ENCODE data around the gene IREB2.
A peak's percentile ranks its signal among the peaks of the same experiment; 100 is the strongest.
"Not testable (repeated sequence)": the region's sequence is repeated elsewhere in the genome, so short reads cannot be mapped to it uniquely, and the experiment has no call there.

Gene IREB2

GRCh38 chr15:78437762-78438618, at the start of gene IREB2:
Gene IREB2 (plus strand): TSS chr15:78438216. CDS start chr15:78438338, 122 bp downstream.
- DNase-seq, result peak; percentile 98

DNA sequence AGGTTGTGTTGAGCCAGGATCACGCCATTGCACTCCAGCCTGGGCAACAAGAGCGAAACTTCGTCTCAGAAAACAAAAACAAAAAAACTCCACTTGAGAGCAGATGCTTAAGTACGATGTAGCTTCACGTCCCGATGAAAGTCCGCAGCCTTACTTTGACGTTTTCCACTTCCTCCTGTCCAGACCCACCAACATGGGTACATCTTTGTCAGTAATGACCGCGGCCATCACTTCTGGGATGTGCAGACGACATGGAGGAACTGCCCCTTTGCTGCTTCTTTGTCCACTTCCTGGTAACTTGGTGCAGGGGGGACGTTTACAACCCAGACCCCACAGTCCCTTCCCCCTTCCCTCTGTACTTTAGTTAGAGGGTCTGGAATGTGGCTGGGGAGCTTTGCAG, 49.2 kb upstream of the IREB2 start:
- DNase-seq, result no peak

GRCh38 chr15:78389322-78389721, 48.7 kb upstream of the IREB2 start:
- no peak for DNase-seq

GRCh38 chr15:78389738-78390137, 48.3 kb upstream of the IREB2 start:
- DNase-seq, result no peak

DNA sequence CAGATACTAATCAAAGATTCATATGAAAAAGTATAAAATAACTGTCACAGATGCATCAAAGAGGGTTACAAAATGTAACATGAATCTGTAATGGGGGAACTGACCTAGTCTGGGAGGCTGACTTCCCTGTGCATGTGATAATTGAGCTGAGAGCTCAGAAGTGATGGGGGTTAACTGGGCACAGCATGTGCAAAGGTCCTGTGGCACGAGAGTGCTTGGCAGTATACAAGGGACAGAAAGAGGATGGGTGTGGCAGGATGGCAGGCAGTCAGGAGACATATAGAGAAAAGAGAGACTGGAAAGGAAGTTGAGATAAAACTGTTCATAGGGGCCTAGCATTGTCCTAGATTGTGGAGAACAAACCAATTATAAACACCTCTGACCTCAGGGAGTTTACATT, 47.8 kb upstream of the IREB2 start:
- DNase-seq, result no peak

GRCh38 chr15:78390826-78391225, 47.2 kb upstream of the IREB2 start:
- DNase-seq, result no peak

DNA sequence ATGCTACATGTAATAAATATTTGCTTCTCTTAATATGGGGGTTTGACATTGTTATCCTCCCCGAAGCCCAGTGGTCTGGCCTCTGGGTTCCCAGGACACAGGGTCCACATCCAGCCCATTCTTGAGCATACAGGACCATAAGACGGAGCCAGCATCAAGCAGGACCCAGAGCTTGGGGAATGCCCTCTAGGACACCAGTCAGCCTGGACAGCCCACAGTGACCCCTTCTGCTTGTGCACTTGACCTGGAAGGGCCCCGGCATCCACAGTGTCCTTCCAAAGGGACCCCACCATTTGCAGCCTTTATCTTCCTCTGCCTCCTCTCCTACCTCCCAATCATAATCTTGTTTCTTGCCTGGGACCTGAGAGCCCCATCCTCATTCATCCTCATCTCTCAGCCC, 46.2 kb upstream of the IREB2 start:
- no peak for DNase-seq

DNA sequence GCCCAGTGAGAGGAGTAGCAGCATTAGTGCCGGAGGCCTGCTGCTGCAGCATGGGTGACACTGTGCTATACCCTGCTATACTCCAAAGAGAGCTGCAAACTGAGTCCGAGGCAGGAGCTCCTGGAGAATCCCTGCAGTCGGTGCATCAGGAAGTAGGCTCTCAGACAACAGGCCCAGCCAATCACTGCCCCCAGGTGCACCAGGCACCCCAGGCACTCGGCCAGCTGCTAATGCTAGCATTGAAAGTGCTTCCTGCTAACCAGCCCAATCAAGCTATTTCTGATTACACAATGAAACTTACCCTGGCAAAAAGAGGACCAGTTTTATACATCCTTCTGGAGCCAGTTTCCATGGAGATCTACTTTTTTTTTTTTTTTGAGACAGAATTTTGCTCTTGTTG, 45.6 kb upstream of the IREB2 start:
- DNase-seq, result peak; percentile 91 to 96

- DNase-seq, result no peak
These were observed 44.9 kb upstream of the IREB2 start for GRCh38 chr15:78393137-78393536.

- no peak for DNase-seq
These were observed 44.0 kb upstream of the IREB2 start for GRCh38 chr15:78394026-78394425.

DNA sequence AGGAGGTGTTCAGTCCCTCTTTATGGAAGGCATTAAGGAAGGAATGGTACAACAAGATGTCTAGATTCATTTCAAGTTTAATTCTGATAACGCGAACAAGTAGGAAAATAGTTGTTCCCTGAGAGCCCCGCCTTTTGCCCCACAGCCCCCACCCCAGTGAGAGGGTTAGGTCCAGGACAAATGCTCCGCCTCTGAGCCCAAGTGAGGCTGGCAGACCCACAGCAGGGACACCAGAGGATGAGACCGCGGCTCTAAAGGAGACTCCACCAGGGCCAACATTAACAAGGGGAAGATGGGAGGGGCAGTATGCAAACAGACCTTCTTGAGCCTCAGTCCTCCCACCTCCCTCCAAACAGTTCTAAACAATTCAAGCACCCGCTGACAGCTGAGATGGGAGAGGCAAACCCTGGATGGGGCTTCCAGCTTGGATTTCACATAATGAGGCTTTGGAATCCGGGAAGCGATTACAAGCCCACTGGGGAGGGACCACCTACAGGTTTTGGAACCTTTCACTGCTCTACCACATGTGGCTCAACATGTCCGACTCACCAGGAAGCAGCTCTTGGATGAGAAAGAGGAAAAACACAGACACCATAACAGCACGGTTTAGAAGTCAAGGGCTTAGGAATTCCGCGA, 42.9 kb upstream of the IREB2 start:
- DNase-seq, result peak; percentile 42 to 64

DNA sequence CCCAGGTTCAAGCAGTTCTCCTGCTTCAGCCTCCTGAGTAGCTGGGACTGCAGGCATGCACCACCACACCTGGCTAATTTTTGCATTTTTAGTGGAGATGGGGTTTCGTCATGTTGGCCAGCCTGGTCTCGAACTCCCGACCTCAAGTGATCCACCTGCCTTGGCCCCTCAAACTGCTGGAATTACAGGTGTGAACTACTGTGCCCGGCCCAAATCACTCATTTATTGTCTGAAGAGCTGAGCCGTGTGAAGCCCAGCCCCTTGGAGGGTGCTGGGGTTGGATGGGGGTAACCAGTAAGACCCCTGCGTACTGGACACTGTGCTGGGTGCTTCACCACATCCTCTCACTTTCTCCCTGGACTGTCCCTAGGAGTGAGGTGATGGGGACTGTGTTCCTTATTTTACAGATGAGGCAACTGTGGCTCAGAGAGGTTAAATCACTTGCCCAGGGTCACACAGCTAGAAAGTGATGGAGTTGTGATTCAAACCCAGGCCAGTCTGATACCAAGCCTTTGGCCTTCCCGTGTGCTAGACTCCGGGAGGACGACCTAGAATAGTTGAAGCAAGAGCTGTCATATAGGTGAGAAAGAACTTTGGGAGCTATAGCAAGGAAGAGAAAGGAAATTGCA, 41.7 kb upstream of the IREB2 start:
- DNase-seq, result no peak

GRCh38 chr15:78396976-78397375, 41.0 kb upstream of the IREB2 start:
- no peak for DNase-seq

DNA sequence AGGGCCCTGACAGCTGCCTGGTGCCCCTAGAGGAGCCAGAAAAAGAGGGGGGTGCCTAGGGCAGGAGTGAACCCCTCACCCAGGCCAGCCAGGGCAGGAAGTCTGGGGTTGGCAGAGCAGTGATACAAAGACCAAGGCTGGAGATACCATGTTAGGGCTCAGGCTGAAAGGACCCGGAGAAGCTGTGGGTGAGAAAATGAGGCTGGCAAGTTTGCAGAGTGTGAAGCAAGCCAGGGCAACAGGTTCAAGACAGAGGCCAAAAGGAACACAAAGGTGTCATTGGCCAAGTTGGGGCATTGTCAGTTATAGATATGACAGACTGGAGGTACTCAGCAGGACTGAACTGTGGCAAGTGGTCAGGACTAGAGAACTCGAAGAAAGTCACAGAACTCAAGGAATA, 40.6 kb upstream of the IREB2 start:
- no peak for DNase-seq

DNA sequence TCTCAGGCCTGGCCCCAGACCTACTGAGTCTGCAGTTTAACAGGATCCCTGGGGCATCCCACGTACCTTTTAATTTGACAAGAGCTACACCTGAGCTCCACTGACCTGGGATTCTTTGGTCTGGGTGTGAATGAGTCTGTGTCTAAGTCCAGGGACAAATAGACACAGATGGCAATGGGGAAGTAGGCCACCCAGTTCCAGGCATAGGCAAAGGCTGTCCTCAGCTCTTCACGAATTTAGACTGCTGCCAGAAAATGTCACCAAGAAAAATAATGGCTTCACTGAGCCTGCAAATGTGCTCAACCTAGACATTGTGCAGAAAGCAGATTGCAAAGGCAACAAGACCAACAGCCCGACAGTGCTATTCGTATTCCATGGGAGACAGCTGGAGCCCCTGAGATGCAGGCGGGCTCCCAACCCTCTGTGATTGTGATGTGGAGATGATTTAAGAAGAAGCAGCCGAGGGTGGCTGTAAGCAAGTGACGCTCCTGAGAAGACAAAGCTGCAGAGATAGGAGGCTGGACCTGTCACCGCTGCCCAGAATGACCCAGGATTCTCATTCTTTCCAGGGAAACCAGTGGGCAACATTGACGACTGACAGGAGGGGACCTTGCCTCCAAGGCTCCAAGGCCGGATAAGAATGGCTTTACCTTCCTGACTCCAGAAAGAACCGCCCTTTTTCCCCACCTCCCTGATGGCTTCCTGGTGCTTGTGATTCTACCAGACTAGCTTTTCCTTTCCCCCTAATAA, 39.8 kb upstream of the IREB2 start:
- DNase-seq, result no peak

DNA sequence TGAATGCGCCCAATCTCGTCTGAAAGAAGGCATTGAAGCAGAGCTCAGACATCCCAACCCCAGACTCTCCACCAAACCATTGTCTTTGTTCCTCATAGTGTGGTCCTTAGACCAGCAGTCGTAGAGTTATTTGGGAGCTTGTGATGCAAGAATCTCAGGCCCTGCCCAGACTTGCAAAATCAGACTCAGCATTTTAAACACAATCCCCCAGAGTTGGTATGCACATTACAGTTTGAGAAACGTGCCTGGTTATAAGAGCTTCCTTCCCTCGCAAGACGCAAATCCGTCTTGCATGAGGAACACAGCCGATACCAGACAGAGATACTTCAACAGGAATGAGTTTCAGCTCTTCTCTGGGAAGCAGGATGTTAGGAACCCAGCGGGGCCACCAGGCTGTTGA, 38.9 kb upstream of the IREB2 start:
- no peak for DNase-seq

- no peak for DNase-seq
These were observed 35.9 kb upstream of the IREB2 start for GRCh38 chr15:78402061-78402610.

GRCh38 chr15:78404125-78404524, 33.9 kb upstream of the IREB2 start:
- DNase-seq, result no peak

- not testable (repeated sequence) for DNase-seq
These were observed 33.2 kb upstream of the IREB2 start for GRCh38 chr15:78404796-78405195.

GRCh38 chr15:78405336-78405924, 32.6 kb upstream of the IREB2 start:
- DNase-seq, result no peak

- DNase-seq, result no peak
These were observed 31.9 kb upstream of the IREB2 start for GRCh38 chr15:78406016-78406585.
